GM21825 (cell line): ENCODE measurements around the gene RNF14.
A peak's percentile ranks its signal among the peaks of the same experiment; 100 is the strongest.

Experiments
- ATAC-seq: cut with Tn5 transposase; IDR thresholded peaks from one replicate; pipeline ENCODE4 v1.9.1; 2021; ENCODE audit warnings: mild to moderate bottlenecking, moderate library complexity; ENCODE audit not compliant: unreplicated experiment

RNF14 gene, protein sequence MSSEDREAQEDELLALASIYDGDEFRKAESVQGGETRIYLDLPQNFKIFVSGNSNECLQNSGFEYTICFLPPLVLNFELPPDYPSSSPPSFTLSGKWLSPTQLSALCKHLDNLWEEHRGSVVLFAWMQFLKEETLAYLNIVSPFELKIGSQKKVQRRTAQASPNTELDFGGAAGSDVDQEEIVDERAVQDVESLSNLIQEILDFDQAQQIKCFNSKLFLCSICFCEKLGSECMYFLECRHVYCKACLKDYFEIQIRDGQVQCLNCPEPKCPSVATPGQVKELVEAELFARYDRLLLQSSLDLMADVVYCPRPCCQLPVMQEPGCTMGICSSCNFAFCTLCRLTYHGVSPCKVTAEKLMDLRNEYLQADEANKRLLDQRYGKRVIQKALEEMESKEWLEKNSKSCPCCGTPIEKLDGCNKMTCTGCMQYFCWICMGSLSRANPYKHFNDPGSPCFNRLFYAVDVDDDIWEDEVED

DNA sequence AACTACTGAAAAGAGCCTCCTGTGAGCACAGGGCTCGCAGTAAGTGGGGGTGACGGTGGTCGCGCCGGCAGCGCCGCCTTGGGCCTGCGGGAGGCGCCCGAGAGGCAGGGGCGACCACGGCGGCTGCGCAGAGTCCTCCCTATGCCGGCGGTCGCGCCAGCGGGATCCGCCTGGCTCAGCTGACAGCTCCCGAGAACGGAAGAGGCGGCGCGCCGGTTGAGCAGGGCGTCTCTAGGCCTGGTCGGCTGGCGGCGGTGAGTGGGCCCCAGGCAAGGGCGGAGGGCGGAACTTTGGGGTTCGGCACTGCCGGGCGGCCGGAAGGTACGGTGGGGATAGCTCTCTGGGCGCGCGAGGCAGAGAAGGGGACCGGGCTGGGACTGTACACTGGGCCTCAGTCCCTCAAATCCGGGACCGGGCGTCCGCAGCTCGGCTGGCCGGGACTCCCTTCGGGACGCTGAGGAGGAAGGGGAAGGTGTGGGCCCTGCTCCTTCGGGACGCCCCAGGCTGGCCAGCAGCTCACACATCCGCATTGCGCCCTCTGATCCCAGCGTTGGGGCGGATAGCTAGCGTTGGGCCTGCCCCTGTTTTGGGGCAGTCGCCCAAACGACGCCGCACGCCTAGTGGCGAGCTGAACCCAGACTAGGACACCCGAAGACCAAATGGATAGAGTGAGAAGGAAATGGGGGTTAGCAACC lies at the start of gene RNF14:
Gene RNF14 (plus strand): TSS at position 192 of the 695 bp plus-strand sequence. CDS start 4,484 bp downstream, outside the sequence.
- peak; percentile 92 for ATAC-seq

DNA sequence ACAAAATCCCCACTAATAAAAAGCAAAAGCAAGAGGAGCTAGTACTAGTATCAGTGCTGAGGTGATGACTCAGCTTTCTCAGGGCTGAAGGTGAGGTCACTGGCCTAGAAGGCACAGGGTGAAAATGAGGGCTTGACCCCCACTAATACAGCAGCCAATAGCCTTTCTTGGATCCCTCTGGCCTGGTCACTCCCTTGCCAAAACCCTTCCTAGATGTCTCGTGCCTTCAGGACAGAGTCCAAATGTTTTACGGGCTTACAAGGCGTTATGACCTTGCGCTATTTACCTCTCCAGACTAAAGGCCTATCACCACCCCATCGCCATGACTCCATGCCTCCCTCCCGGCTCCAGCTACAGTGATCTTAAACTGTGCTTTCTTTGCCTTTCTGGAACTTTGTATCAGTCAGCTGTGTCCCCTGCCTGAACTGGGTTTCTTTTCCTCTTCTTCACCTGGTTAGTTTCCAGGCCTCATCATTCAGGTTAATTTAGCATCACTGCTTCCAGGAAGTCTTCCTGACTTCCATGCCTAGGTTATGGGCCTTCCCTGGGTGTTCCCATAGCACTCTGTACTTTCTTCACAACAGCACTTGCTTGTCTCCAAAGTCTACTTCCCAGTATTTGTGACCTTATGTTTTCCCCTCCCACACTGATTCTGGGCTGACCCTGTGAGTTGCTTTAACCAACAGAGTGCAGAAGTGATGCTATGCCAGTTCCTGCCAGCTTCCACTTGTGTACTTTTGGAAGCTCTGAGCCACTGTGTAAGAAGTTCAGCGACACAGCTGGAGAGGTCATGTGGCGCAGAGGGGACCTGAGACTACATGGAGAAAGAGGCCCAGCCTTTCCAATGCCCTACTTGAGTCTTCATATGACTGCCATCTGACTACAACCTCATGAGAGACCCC lies 49.4 kb upstream of the RNF14 start:
- ATAC-seq: no peak

DNA sequence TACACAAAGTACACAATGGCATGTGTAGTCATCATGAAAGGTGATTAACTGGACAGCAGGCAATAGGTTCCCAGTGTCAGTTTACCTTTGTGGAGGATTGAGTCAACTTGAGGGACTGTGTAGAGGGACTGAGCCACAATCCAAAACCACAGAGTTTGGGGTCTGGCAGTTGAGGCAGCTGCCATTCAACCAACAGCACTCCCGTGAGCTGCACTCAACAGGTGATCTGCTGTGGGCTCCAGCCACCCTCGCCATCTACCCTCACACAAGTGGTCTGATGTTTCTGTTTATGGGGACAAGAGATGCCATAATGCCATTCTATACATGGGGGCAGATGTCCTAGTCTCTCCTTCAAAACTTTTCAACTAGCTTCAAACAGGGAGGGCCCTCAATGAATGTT lies 48.1 kb upstream of the RNF14 start:
- ATAC-seq: no peak

DNA sequence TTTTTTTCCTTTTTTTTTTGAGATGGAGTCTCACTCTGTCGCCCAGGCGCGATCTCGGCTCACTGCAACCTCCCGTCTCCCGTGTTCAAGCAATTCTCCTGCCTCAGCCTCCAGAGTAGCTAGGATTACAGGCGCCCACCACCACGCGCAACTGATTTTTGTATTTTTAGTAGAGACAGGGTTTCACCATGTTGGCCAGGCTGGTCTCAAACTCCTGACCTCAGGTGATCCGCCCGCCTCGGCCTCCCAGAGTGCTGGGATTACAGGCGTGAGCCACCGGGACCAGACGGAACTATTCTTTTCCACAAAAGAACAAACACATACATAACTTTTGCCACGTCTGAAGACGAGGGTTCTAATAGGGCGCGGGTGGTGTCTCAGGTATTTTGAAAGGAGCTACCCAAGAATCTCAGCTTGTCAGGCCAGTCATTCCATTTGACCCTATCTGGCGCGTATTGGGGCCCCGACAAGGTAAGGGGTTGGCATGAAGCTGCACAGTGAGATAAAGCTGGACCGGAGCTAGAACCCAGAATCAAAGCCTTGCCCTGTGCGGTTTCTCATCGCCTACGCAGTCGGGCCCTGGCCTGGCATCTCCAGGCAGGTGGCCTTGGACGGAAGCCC lies 46.0 kb upstream of the RNF14 start:
- ATAC-seq: peak; percentile 0

DNA sequence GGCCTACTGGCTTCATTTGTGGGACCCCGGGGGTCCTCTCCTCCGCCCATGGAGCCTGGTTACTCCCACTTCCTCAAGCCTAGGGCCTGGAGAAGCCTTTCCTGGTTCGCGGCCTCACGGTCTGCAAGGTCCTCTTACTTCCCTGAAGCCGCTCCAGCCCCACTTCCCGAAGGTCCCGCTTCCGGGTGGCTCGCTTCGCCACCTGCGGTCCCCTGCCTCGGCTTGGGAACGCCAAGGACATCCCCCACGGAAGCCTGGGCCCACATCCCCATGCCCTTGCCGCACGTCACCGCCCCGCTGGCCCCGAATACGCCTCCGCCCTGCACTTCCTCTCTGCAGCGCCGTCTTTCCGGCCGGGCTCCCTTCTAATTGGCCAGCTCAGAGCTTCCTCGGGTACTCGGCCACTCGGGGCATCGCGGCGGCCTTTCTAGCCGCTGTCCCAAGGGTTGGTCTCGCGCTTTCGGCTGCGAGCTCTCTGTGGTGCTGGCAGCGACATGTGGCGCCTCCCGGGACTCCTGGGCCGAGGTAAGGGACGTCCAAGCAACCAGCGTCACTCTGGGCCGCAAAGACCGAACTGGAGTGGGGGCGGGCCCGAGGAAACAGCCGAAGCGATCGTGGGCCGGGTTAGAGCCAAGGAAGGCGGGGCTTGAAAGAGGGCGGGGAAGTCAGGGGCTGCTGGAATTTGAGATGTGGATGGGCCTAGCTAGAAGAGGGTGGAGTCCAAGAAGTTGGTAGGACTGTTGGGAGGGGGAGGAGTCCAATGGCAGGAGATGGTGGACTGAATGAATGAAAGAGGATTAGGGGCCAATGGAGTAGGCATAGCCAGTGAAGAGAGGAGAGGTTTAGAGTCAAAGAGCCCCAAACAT lies 45.2 kb upstream of the RNF14 start, which contains the start of gene DELE1:
Gene DELE1 (plus strand): TSS at position 424 of the 866 bp plus-strand sequence. CDS start 71 bp downstream, at position 495.
- peak; percentile 98 for ATAC-seq

DNA sequence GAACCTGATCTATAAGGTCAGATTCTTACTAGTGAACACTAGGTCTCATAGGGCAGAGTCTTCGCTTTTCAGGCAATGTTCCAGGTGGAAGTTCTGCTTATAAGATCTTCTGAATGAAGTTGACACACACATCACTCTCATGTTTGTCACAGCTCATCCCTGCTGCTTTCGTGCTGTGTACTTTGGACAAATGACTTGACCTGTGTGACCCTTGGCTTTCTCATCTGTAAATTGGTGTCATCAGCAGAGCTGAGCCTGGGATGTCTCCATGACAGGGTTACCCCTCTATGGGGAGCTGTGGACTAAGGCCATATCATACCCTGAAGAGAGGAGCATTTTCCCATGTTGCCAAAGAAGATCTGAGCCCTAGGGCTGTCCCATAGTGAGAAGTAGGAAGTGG lies 42.5 kb upstream of the RNF14 start:
- no peak for ATAC-seq

DNA sequence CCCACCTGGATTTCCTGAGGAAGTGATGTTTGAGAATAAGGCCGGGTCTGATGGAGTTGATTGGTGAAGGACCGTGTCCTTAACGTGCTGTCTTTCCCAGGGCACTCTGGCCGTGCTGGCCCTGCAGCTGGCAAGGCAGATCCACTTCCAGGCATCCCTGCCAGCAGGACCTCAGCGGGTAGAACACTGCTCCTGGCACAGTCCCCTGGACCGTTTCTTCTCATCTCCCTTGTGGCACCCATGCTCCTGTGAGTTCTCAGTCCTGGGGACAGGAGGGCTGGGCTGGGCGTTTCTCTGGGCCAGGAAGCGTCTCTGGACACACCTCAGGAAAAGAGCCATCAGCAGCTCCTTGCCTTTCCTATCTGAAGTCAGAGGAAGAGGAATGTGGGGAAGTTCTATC lies 40.9 kb upstream of the RNF14 start:
- ATAC-seq: no peak

DNA sequence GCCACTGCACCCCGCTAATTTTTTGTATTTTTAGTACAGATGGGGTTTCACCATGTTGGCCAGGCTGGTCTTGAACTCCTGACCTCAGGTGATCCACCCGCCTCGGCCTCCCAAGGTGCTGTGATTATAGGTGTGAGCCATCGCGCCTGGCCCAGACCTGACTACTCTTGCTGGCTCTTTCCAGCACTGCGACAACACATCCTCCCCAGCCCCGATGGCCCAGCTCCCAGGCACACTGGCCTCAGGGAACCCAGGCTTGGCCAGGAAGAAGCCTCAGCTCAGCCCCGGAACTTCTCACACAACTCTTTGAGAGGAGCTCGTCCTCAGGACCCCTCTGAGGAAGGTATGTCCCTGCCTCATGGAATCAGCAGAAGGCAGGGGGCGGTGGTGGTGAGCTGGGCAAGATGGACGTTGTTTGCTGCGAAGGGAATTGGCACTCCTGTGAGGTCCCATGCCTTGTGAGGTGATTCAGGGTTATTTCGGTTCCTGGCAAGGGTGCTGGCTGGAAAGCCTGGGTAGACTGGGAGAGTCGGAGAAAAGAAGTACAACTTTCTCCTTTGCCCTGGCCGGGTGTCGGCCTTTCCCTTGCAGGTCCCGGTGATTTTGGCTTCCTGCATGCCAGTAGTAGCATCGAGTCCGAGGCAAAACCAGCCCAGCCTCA lies 39.4 kb upstream of the RNF14 start:
- no peak for ATAC-seq

DNA sequence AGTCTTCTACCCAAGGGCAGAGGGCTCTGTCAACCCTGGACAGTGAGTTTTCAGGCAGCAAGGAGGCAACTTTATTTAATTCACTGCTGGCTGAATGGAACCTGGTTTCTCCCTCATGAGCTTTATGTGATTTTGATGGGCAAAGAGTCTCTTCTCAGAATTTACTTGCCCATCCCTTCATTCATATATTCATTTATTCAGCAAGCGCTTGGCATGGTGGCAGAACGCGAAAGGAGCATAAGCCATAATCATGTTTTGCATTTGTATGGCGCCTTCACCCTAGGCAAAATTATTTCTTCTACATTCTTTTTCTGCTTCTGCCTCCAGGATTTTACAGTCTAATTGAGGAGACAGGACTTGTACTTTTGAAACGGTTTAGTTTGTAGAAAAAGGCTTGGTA lies 37.2 kb upstream of the RNF14 start:
- no peak for ATAC-seq

DNA sequence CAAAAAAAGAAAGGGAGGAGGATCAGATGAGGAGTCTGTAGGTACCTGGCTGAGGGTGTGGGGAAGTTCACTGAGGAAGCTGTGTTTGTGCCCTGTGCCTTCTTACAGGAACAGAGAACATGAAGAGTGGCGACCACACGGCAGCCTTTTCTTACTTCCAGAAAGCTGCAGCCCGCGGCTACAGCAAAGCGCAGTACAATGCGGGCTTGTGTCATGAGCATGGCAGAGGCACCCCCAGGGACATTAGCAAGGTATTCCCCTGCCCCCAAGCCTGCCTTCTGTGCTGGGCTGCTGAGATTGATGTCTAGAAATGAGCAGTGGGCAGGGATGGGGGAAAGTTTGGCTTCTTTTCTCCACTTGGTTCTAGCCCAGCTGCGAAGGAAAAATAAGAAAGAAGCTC lies 35.8 kb upstream of the RNF14 start:
- no peak for ATAC-seq

DNA sequence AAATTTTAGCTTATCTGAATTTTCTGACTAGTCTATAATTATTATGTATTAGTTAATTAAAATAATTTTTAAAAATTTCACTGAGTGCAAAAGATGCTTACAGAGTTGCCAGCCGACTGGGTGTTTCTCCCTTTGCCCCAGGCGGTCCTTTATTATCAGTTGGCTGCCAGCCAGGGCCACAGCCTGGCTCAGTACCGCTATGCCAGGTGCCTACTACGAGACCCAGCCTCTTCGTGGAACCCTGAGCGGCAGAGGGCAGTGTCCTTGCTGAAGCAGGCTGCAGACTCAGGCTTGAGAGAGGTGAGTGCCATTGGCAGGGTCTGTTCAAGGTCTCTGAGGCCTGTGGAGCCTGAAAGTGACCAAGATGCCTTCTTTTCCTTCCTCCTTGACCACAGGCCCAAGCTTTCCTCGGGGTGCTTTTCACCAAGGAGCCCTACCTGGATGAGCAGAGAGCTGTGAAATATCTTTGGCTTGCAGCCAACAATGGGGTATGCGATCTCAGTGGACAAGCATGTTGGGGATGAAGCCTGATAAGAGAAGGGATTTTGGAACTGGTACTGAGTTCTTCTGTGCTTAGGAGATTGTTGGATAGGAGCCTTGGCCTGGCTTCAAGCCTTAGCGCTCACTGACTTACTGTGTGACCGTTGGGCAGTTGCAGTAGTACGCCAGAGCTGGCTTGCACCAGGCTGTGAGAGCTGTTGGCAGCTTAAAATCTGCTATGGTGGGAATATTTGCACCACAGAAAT lies 34.6 kb upstream of the RNF14 start:
- no peak for ATAC-seq

DNA sequence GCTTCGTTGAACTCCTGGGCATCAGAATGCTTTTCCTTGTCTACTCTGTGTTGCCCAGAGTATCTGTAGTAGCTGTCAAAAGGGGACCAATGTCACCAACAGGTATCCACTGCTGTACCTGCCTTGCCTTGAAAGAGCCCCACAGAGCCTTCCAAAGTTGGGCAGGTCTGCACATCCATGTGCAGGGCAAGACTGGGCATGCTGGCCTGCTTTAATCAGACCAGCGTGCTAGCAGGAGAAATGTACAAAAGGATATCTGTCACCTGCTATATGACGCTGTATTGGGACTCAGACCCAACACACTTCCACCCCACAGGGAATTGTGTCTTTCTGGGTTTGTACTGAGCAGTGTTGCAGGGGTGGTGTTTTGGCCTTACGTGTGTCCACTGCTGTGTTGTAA lies 33.4 kb upstream of the RNF14 start:
- ATAC-seq: no peak

DNA sequence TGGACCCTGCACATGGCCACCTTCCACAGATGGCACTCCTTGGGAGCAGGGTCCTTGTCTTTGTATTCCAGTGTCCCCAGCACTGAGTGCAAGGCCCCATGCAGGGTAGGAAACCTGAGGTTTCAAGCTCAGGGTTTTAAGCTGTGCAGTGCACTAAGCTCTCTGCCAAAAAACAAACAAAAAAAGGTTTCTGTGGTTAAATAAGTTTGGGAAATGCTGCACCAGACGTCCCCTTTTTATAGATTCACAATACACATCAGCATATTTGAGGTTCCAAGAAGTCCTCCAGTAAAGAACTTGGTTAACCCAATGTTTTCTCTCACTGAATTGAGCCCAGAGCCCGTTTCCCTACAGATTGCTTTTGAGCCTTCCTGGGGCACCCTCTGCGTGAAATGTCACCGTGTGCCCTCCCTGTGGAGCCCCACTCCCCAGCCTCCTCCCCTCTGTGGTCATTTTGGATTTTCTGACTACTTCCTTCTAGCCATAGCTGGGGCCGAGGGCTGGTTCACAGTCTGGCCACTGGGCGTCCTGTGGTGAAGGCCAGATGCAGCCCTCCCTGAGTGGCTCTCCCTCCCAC lies 28.1 kb upstream of the RNF14 start:
- no peak for ATAC-seq

DNA sequence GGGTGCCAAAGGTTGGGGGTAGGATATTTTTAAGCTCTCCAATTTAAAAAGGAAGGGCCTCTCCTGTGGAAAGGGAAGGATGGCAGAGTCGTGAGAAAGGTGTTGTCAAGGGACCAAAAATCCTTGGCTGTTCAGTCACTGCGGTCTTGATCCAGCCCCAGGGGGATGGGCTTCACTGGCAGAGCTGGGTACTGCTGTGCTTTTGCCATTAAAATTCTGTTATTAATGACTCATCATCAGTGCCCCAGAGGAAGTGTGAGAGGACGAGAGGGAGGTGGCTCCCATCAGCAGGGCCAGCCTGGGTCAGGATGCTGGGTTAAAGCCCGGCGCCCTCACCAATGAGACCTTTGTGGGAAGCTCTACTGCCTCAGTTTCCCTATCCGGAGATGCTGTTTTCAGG lies 27.6 kb upstream of the RNF14 start:
- ATAC-seq: no peak

DNA sequence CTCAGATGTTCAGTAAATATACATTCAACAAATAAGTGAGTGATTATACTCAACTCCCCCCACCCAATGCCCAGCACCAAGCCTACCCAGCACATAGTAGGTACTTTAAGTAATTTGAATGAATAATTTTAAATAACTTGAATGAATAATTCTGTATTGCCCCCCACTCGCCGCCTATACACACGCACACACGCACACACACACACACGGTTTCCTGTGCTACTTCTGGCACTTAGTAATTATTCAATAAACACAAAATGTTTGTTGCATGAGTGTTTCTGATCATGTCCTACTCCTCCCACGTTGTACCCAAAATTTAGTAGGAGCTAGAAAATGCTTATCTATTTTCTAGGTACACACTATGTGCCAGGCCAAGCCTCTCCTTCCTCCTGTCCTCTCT lies 27.1 kb upstream of the RNF14 start:
- no peak for ATAC-seq

DNA sequence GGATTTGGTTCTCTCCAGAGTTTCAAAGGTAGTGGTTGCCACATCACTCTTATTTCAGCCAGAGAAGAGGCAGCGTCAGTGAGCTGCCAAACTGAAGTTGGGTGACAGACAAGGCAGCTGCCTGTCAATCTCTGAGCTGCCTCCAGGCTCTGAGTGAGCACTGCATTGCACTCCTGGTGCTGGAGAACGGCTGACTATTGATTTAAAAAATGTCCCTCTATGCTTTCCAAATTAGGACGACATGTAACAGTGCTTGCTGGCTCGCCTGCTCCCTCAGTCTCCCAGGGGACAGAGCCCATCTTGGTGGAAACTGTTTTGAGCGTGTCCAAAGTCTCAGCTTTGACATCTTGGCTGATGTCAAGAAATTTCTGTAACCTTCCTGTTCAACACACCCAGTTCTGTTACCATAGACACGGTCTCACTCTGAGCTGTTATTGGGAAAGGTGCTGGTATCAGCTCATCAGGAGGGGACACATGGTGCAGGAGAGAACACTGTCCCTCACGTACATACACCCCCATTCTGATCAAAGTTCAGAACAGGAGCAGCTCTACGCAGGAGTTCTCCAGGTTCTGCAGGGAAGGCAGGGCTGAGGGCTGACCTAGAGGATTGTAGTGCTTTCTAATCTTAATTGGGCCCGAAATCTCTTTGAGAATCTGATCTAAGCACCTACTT lies 26.6 kb upstream of the RNF14 start:
- no peak for ATAC-seq

DNA sequence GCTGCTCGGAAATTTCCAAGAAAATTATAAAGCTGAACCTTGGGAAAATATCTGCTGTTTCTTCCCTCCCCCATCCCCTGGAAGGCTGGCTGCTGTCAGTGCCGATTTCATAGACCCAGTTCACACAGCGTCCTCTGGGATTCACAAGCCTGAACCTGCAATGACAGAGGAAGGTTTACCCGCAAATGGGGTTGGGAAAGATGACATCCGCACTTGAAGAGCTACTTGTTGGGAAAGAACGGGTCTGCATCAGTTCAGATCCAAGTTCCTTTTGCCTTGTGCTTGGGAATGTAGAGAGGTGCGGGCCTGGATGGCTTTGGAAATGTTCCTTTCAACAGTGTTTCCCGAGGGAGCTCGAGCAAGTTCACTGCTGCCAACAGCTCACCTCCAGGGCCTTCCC lies 24.8 kb upstream of the RNF14 start:
- no peak for ATAC-seq
